ENCODE data around the gene SCOC. TPM values are rescaled to one million over a fixed set of nuclear protein-coding genes. Genes with fewer than 3 reads are reported as not detected.

The SCOC gene
- total and polyA plus RNA-seq, 2 of the 13 experiments (the other 11 are each of a cell fraction or from before 2014, with no cell fraction given), result 43.8 to 65.2 TPM

DNA sequence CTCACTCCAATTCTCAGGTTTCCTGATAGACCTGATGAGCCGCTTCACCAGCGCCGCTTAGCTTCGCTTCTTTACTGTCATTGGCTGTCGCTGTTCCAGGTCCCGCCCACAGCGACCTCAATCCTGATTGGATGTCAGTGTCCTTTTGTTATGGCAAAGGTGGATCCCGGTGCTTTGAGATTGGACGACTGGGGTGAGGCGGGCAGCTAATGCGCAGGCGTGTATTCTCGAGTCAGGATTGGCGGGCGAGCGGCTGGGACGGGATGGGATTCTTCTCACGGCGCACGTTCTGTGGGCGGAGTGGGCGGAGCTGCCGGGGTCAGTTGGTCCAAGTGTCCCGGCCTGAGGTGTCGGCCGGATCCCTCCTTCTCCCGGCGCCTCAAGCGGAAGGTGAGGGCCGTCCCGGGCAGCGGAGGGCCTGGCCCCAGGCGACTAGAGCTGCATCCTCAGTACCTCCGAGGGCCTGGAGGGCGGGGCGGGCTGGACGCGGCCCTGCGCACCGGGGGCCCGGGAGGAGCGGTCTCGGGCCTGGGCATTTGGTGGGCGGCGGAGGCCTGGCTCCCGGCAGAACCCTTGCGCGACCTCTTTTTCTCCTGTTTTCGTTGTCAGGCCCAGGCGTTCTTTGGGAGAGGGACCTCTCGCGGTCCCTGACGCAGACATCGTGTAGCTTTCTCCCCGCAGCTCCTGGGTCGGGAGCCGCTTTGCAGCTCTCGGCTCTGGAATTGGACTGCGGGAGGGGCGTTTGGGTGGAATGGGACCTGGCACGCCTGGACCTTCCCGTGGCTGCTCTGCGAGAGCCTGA lies at the start of gene SCOC (continued):
- TF ChIP-seq ZIK1 (CRISPR knock-in tag; IDR thresholded peaks at IDR 0.05; ENCODE audit: borderline replicate concordance, low read depth) (peak; percentile 82; the same call in 1 of the 2 replicates), SALL1 (CRISPR knock-in tag; IDR thresholded peaks at IDR 0.05) (peak; percentile 78), ZNF557 (CRISPR knock-in tag; IDR thresholded peaks at IDR 0.05) (0 out of 2 replicates have a peak, but pooled peaks have one; percentile 68), ZFX (CRISPR knock-in tag; IDR thresholded peaks at IDR 0.05; ENCODE audit: low read depth) (peak; percentile 99), ZNF678 (CRISPR knock-in tag; IDR thresholded peaks at IDR 0.05) (peak; percentile 92; the same call in 1 of the 2 replicates), ZNF709 (CRISPR knock-in tag; IDR thresholded peaks at IDR 0.05) (peak; percentile 64; the same call in 1 of the 2 replicates), ONECUT2 (CRISPR knock-in tag; IDR thresholded peaks at IDR 0.05) (0 out of 2 replicates have a peak, but pooled peaks have one; percentile 16), ZNF292 (CRISPR knock-in tag; IDR thresholded peaks at IDR 0.05; ENCODE audit: borderline replicate concordance, low read depth) (no peak), PHF8 (CRISPR knock-in tag; IDR thresholded peaks at IDR 0.05) (peak; percentile 99), NR0B2 (CRISPR knock-in tag; IDR thresholded peaks at IDR 0.05) (no peak), SOX5 (CRISPR knock-in tag; IDR thresholded peaks at IDR 0.05; ENCODE audit: borderline replicate concordance) (no peak), NCOA1 (CRISPR knock-in tag; IDR thresholded peaks at IDR 0.05) (peak; percentile 48; the same call in 1 of the 2 replicates), MEIS1 (CRISPR knock-in tag; IDR thresholded peaks at IDR 0.05; ENCODE audit: borderline replicate concordance) (peak; percentile 86), HMG20A (CRISPR knock-in tag; IDR thresholded peaks at IDR 0.05; ENCODE audit: borderline replicate concordance) (no peak), TEAD3 (CRISPR knock-in tag; optimal IDR thresholded peaks at IDR 0.05; ENCODE audit: borderline replicate concordance) (peak; percentile 1), ZNF281 (CRISPR knock-in tag; IDR thresholded peaks at IDR 0.05; ENCODE audit: borderline replicate concordance) (no peak), JUNB (CRISPR knock-in tag; IDR thresholded peaks at IDR 0.05; ENCODE audit: borderline replicate concordance) (no peak), SAFB2 (CRISPR knock-in tag; IDR thresholded peaks at IDR 0.05; ENCODE audit: borderline replicate concordance, low read depth) (peak; percentile 69; the same call in 1 of the 2 replicates), ZNF143 (CRISPR knock-in tag; IDR thresholded peaks at IDR 0.05) (peak; percentile 57), HOXA3 (CRISPR knock-in tag; IDR thresholded peaks at IDR 0.05) (peak; percentile 55; the same call in 1 of the 2 replicates)
- TF ChIP-seq, protein P1, sequence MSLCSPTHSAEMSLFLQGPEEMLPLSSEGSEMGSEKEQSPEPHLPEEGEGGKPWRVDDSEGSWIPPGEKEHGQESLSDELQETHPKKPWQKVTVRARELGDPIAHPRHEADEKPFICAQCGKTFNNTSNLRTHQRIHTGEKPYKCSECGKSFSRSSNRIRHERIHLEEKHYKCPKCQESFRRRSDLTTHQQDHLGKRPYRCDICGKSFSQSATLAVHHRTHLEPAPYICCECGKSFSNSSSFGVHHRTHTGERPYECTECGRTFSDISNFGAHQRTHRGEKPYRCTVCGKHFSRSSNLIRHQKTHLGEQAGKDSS (CRISPR knock-in tag; IDR thresholded peaks at IDR 0.05; ENCODE audit: borderline replicate concordance, low read depth), result peak; percentile 56; the same call in 1 of the 2 replicates
- TF ChIP-seq, protein P2, sequence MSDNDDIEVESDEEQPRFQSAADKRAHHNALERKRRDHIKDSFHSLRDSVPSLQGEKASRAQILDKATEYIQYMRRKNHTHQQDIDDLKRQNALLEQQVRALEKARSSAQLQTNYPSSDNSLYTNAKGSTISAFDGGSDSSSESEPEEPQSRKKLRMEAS (IDR thresholded peaks at IDR 0.05), result peak; percentile 77
- TF ChIP-seq, protein P3, sequence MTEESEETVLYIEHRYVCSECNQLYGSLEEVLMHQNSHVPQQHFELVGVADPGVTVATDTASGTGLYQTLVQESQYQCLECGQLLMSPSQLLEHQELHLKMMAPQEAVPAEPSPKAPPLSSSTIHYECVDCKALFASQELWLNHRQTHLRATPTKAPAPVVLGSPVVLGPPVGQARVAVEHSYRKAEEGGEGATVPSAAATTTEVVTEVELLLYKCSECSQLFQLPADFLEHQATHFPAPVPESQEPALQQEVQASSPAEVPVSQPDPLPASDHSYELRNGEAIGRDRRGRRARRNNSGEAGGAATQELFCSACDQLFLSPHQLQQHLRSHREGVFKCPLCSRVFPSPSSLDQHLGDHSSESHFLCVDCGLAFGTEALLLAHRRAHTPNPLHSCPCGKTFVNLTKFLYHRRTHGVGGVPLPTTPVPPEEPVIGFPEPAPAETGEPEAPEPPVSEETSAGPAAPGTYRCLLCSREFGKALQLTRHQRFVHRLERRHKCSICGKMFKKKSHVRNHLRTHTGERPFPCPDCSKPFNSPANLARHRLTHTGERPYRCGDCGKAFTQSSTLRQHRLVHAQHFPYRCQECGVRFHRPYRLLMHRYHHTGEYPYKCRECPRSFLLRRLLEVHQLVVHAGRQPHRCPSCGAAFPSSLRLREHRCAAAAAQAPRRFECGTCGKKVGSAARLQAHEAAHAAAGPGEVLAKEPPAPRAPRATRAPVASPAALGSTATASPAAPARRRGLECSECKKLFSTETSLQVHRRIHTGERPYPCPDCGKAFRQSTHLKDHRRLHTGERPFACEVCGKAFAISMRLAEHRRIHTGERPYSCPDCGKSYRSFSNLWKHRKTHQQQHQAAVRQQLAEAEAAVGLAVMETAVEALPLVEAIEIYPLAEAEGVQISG (CRISPR knock-in tag; IDR thresholded peaks at IDR 0.05), result peak; percentile 85
